K562 (cell line): ENCODE results near the gene MLANA.

ENCODE experiments used
- BRCA1 ChIP-seq, 2 experiments: fragments of 450-650 bp in 1 of 2; sonication (generic) in 1 of 2; formaldehyde crosslinking in 1 of 2; IDR thresholded peaks; 2 replicates each; pipeline versions ENCODE4 v1.5.0 to v1.6.1; 2017 to 2020; ENCODE audit warnings: mild to moderate bottlenecking in 1 of 2, missing genetic modification reagents in 1 of 2
- CTCF ChIP-seq, 3 experiments: IDR thresholded peaks in 2 of 3; conservative IDR thresholded peaks in 1 of 3; 2 replicates each; pipeline ENCODE4 v1.5.1; 2011 to 2012; ENCODE audit warnings: low read length in 3 of 3, mild to moderate bottlenecking in 3 of 3, control low read depth in 2 of 3, improper control_type of control experiment in 1 of 3, inconsistent platforms in 1 of 3, low read depth in 1 of 3, mixed read lengths in 1 of 3, moderate library complexity in 1 of 3; ENCODE audit not compliant: insufficient read depth in 2 of 3
- EP400 ChIP-seq: fragments of 450-650 bp; IDR thresholded peaks from 2 replicates; pipeline ENCODE4 v1.6.1; 2017; ENCODE audit warnings: antibody characterized with exemption, mild to moderate bottlenecking, moderate library complexity
- NR3C1 ChIP-seq: sonication (generic); formaldehyde crosslinking; IDR thresholded peaks from 2 replicates; pipeline ENCODE4 v1.8.1; 2022; ENCODE audit warnings: missing genetic modification reagents
- POLR2A ChIP-seq: fragments of 450-650 bp; conservative IDR thresholded peaks from 2 replicates; pipeline ENCODE4 v1.6.1; 2016
- THAP12 ChIP-seq: fragments of 250-450 bp; sonication (Bioruptor Pico); IDR thresholded peaks from 2 replicates; pipeline ENCODE4 v1.9.0; 2021; ENCODE audit warnings: mild to moderate bottlenecking, inconsistent platforms
- ZKSCAN1 ChIP-seq: fragments of 150-350 bp; IDR thresholded peaks from 2 replicates; pipeline ENCODE4 v1.6.1; 2016; ENCODE audit warnings: low read depth, low read length
- ZNF668 ChIP-seq: fragments of 250-450 bp; sonication (Bioruptor Pico); IDR thresholded peaks from 2 replicates; pipeline ENCODE4 v1.8.0; 2022; ENCODE audit warnings: mild to moderate bottlenecking, inconsistent platforms

DNA sequence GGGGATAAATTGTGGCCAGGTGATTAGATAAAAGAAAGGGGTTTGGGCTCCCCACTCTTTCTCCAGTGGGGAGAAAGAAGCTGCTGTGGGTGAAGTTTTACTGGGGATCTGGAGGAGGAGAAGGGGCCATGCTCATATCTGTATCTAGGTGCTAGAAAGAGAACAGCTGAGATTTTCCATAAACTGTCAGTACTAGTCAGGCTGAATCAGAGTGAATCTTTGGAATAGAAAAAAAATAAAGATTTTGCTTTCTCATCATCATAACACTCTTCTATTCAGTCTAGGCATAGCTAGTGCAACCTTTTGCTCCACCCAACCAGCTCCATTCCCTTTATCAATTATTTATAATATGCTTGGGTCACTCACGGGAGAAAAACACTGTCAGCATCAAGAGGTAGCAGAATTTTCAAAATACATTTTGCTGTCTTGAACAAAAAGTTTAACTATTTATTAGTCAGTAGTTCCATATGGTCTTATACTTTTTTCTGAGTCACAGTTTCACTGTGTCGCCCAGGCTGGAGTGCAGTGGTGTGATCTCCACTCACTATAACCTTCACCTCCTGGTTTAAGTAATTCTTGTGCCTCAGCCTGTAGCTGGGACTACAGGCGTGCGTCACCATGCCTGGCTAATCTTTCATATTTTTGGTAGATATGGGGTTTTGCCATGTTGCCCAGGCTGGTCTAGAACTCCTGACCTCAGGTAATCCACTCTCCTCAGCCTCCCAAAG, 36.5 kb upstream of the MLANA start:
- TF ChIP-seq CTCF (IDR thresholded peaks at IDR 0.05 in 2 of 3, conservative IDR thresholded peaks at IDR 0.05 in 1 of 3; ENCODE audit: insufficient read depth in 2 of 3, low read depth in 1 of 3, low read length in 3 of 3) (no peak), POLR2A (no peak), EP400 (no peak), THAP12 (CRISPR knock-in tag) (no peak), BRCA1 (IDR thresholded peaks at IDR 0.05) (no peak), BRCA1 (CRISPR knock-in tag; IDR thresholded peaks at IDR 0.05) (no peak), ZNF668 (CRISPR knock-in tag) (no peak), NR3C1 (CRISPR knock-in tag) (no peak), ZKSCAN1 (no peak)
